ENCODE data around the gene JUND.

DNA sequence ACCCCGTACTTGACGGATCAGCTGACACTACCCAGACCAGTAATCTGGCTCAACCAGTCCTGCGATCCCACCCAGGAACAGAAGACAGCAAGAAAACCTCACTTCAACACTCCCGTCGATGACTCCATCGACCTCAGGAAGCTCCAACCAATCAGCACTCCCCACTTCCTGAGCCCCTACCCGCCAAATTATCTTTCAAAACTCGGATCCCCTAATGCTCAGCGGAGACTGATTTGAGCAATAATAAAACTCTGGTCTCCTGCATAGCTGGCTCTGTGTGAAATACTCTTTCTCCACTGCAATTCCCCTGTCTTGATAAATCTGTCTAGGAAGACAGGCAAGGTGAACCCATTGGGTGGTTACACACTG is 40.3 kb upstream of the JUND start:
- TF ChIP-seq, protein P1, sequence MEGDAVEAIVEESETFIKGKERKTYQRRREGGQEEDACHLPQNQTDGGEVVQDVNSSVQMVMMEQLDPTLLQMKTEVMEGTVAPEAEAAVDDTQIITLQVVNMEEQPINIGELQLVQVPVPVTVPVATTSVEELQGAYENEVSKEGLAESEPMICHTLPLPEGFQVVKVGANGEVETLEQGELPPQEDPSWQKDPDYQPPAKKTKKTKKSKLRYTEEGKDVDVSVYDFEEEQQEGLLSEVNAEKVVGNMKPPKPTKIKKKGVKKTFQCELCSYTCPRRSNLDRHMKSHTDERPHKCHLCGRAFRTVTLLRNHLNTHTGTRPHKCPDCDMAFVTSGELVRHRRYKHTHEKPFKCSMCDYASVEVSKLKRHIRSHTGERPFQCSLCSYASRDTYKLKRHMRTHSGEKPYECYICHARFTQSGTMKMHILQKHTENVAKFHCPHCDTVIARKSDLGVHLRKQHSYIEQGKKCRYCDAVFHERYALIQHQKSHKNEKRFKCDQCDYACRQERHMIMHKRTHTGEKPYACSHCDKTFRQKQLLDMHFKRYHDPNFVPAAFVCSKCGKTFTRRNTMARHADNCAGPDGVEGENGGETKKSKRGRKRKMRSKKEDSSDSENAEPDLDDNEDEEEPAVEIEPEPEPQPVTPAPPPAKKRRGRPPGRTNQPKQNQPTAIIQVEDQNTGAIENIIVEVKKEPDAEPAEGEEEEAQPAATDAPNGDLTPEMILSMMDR (IDR thresholded peaks at IDR 0.05) = no peak
- no peak for TF ChIP-seq POLR2A (IDR thresholded peaks at IDR 0.05)
